OCI-LY7 (cell line): ENCODE results near the gene NPS.

Experiments used
- EZH2phosphoT487 ChIP-seq: fragments of 200-600 bp; sonication (generic); IDR thresholded peaks from 2 replicates; pipeline ENCODE4 v1.6.1; 2018; ENCODE audit warnings: low read depth, borderline replicate concordance, mild to moderate bottlenecking, mixed run types, antibody characterized with exemption, low read length, moderate library complexity, mixed read lengths
- TF ChIP-seq, protein P1 (sequence below): fragments of 200-600 bp; sonication (generic); conservative IDR thresholded peaks from 2 replicates; pipeline ENCODE4 v1.5.1; 2014; ENCODE audit warnings: mild to moderate bottlenecking, antibody characterized with exemption, low read length, moderate library complexity, mixed read lengths

DNA sequence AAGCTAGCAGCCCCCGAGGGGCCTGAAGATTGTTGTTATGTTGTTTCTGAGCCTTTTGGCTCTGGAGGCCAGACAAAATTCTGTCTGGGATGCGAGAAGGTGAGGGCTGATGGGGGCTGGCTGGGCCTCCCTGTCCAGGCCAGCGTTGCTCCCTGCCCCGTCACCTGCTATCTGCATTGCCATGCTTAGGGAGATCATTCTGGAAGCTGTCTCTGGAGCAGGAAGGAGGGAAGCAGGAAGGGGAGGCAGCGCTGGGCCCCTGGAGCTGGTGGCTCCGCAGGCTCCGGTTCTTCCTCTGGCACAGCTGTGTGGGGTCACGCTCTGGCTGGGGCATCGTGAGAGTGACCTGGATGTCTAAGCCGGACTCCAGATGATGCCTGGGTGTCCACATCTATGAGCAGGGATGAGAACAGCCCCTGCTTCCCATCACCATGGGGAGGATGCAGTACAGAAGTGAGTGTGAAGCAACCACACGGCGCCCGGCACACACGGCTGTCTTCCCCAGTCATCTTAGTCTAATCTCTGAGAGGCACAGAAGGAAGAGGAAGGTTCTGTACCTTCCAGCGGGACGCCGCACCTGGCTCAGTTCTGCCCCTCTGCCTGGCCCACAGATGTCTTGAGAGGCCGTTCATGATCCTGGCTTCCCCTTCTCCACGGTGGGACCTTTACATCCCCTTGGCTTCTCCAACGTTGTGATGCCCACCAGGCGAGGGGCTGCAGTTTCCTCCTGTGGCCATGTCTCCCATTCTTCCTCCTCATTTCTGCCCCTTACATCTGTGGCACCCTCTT lies 11.9 kb upstream of the NPS start:
- TF ChIP-seq, protein P1, sequence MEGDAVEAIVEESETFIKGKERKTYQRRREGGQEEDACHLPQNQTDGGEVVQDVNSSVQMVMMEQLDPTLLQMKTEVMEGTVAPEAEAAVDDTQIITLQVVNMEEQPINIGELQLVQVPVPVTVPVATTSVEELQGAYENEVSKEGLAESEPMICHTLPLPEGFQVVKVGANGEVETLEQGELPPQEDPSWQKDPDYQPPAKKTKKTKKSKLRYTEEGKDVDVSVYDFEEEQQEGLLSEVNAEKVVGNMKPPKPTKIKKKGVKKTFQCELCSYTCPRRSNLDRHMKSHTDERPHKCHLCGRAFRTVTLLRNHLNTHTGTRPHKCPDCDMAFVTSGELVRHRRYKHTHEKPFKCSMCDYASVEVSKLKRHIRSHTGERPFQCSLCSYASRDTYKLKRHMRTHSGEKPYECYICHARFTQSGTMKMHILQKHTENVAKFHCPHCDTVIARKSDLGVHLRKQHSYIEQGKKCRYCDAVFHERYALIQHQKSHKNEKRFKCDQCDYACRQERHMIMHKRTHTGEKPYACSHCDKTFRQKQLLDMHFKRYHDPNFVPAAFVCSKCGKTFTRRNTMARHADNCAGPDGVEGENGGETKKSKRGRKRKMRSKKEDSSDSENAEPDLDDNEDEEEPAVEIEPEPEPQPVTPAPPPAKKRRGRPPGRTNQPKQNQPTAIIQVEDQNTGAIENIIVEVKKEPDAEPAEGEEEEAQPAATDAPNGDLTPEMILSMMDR: no peak
- no peak for TF ChIP-seq EZH2phosphoT487
